ENCODE results near the gene KCTD10.
A peak's percentile ranks its signal among the peaks of the same experiment; 100 is the strongest.

Gene KCTD10

DNA sequence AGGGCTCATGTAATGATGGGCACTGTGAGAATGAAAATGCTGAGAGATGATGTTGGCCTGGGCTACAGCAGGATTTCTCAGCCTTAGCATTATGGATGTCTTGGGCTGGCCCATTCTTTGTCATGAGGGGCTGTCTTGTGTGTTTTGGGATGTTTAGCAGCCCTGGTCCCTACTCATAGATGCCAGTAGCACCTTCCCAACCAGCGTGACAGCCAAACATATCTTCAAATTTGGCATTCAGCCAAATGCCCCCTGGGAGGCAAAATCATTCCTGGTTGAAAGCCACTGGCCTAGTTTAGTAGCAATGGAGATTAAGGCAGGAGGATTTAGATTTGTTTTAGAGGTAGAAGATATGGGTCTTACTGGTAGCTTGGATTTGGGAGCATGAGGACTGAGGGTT, 27.0 kb upstream of the KCTD10 start:
- no peak for TF ChIP-seq TAF1 (IDR thresholded peaks at IDR 0.05; ENCODE audit: low read depth)
- TF ChIP-seq NFIC (IDR thresholded peaks at IDR 0.05): peak; percentile 41; the same call in 1 of the 2 replicates
- TF ChIP-seq CEBPB (IDR thresholded peaks at IDR 0.05): no peak
- TF ChIP-seq, protein P1, sequence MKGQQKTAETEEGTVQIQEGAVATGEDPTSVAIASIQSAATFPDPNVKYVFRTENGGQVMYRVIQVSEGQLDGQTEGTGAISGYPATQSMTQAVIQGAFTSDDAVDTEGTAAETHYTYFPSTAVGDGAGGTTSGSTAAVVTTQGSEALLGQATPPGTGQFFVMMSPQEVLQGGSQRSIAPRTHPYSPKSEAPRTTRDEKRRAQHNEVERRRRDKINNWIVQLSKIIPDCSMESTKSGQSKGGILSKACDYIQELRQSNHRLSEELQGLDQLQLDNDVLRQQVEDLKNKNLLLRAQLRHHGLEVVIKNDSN (IDR thresholded peaks at IDR 0.05): no peak

DNA sequence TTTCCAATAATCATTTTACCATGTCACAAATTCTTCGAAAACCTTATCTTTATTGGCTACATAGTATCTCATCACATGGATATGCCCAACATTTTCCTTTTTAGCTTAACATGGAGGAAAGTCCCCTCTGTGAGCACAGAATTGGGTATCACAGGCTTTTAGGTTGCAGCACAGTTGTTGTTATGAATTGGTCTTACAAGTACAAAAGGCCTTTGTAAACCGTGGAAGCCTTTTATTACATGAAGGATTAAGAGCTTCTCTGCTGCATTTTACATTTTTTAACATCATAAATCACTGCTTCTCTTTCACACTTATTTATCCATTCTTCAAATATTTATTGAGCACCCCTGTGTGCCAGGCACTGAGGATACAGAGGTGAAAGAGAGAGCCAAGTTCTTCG, 26.5 kb upstream of the KCTD10 start:
- no peak for TF ChIP-seq FOXM1 (IDR thresholded peaks at IDR 0.05; ENCODE audit: borderline replicate concordance, low read depth)
- TF ChIP-seq NFIC (IDR thresholded peaks at IDR 0.05): no peak

DNA sequence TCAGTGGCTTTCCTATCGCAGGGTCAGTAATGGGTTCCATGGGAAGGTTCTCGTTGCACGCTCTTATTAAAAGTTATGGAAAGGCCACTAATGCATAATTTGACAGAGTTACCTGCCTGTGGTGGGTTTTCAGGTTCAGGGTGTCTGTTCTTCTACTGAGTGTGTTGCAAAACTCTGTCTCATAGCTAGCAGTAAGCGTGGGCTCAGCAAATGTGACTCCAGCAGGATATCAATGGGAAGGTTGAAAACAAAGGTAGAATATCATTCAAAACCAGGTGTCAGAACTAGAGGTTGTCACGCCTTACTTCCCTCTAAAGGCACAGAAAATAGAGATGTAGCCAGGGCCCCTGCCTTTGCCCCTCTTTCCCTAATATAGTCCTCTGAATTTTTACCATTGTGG, 25.2 kb upstream of the KCTD10 start:
- TF ChIP-seq, protein P1 (IDR thresholded peaks at IDR 0.05): no peak
- no peak for TF ChIP-seq NFIC (IDR thresholded peaks at IDR 0.05)
- TF ChIP-seq, protein P2, sequence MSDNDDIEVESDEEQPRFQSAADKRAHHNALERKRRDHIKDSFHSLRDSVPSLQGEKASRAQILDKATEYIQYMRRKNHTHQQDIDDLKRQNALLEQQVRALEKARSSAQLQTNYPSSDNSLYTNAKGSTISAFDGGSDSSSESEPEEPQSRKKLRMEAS (IDR thresholded peaks at IDR 0.05): no peak
- no peak for TF ChIP-seq TCF12 (IDR thresholded peaks at IDR 0.05; ENCODE audit: low read depth)
- no peak for TF ChIP-seq EGR1 (IDR thresholded peaks at IDR 0.05)
- TF ChIP-seq, protein P3, sequence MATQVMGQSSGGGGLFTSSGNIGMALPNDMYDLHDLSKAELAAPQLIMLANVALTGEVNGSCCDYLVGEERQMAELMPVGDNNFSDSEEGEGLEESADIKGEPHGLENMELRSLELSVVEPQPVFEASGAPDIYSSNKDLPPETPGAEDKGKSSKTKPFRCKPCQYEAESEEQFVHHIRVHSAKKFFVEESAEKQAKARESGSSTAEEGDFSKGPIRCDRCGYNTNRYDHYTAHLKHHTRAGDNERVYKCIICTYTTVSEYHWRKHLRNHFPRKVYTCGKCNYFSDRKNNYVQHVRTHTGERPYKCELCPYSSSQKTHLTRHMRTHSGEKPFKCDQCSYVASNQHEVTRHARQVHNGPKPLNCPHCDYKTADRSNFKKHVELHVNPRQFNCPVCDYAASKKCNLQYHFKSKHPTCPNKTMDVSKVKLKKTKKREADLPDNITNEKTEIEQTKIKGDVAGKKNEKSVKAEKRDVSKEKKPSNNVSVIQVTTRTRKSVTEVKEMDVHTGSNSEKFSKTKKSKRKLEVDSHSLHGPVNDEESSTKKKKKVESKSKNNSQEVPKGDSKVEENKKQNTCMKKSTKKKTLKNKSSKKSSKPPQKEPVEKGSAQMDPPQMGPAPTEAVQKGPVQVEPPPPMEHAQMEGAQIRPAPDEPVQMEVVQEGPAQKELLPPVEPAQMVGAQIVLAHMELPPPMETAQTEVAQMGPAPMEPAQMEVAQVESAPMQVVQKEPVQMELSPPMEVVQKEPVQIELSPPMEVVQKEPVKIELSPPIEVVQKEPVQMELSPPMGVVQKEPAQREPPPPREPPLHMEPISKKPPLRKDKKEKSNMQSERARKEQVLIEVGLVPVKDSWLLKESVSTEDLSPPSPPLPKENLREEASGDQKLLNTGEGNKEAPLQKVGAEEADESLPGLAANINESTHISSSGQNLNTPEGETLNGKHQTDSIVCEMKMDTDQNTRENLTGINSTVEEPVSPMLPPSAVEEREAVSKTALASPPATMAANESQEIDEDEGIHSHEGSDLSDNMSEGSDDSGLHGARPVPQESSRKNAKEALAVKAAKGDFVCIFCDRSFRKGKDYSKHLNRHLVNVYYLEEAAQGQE (IDR thresholded peaks at IDR 0.05; ENCODE audit: low read depth): no peak
- no peak for TF ChIP-seq CEBPB (IDR thresholded peaks at IDR 0.05)
- no peak for TF ChIP-seq ZBTB7A (IDR thresholded peaks at IDR 0.05; ENCODE audit: low read depth)
- TF ChIP-seq FOXM1 (IDR thresholded peaks at IDR 0.05; ENCODE audit: borderline replicate concordance, low read depth): no peak

DNA sequence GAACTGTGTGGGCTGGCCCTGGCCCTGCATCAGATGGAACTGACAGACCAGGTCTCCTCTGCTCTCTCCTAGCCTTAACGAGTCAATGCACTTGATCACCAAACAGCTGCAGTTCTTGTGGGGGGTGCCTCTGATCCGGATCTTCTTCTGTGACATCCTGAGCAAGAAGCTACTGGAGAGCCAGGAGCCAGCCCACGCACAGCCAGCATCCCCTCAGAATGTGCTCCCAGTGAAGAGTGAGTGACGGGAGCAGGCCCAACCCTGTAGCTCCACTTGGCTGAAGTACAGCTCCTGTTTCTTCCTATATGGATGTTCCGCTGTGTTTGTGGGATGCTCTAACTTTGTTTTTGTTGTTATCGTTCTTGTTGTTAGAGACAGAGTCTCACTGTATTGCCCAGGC, 24.2 kb upstream of the KCTD10 start:
- no peak for TF ChIP-seq TCF12 (IDR thresholded peaks at IDR 0.05; ENCODE audit: low read depth)
- TF ChIP-seq CREB1 (IDR thresholded peaks at IDR 0.05; ENCODE audit: low read depth): no peak
- TF ChIP-seq FOXM1 (IDR thresholded peaks at IDR 0.05; ENCODE audit: borderline replicate concordance, low read depth): no peak
- no peak for TF ChIP-seq YY1 (IDR thresholded peaks at IDR 0.05; ENCODE audit: low read depth)
- no peak for TF ChIP-seq CEBPB (IDR thresholded peaks at IDR 0.05)
- no peak for TF ChIP-seq TEAD4 (IDR thresholded peaks at IDR 0.05)

DNA sequence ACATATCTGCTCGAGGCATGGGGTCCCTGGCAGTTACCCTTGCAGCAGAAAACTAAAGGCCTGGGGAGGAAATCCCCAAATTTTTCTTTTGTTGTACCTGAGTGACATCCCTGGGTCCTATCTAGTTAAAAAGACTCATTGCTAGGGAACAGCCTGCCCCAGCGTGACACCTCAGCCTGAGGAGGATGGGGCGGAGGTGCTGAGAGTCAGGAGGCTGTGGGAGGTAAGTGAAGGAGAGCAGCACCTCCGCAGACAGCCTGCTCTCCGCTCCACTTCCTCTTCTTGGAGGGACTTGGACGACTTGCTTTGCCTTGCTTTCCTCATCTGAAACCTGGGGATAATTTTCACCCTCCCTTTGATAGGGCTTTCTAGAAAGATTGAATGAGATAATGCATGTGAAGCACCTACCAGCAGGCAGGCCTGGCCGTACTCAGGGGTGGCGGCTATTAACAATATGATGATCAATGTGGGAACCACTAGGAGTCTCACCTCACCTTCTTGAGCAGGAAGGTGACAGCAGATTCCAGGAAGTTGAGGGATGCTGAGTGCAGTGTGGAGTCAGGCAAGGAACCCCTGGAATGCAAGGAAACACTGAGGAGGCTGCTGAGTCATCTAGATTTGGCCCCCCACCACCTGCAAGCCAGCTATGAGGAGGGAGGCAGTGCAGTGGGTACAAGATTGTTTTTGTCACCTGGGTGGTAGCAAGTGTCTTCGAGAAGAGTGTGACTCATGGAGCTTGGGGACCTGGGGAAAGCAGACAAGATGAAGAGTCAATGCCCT, 23.5 kb upstream of the KCTD10 start:
- TF ChIP-seq CEBPB (IDR thresholded peaks at IDR 0.05): no peak
- TF ChIP-seq CREB1 (IDR thresholded peaks at IDR 0.05; ENCODE audit: low read depth): no peak
- TF ChIP-seq, protein P2 (IDR thresholded peaks at IDR 0.05): no peak
- TF ChIP-seq, protein P1 (IDR thresholded peaks at IDR 0.05): no peak
- TF ChIP-seq TAF1 (IDR thresholded peaks at IDR 0.05; ENCODE audit: low read depth): no peak
- TF ChIP-seq TCF12 (IDR thresholded peaks at IDR 0.05; ENCODE audit: low read depth): no peak
- no peak for TF ChIP-seq EP300 (IDR thresholded peaks at IDR 0.05; ENCODE audit: borderline replicate concordance)
- TF ChIP-seq, protein P3 (IDR thresholded peaks at IDR 0.05; ENCODE audit: low read depth): no peak
- TF ChIP-seq ZBTB7A (IDR thresholded peaks at IDR 0.05; ENCODE audit: low read depth): no peak

DNA sequence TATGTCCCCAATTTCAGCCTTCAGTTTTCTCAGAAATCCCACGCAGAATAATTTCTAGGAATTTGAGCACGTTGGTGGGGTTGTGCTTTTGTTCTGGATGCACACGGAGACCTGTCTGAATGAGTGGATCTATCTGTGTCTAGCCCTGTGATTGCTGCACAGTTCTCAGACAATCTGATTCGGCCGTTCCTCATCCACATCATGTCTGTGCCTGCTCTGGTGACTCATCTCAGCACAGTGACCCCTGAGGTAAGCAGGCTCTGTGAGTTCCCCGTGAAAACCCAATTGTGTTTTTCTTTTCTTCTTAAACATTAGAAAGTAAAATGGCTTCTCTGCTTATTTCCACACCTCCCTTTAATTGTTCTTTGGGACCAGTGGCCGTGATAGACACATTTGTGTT, 20.6 kb upstream of the KCTD10 start:
- TF ChIP-seq CREB1 (IDR thresholded peaks at IDR 0.05; ENCODE audit: low read depth) (no peak), TCF12 (IDR thresholded peaks at IDR 0.05; ENCODE audit: low read depth) (no peak), TAF1 (IDR thresholded peaks at IDR 0.05; ENCODE audit: low read depth) (no peak), YY1 (IDR thresholded peaks at IDR 0.05; ENCODE audit: low read depth) (no peak), CEBPB (IDR thresholded peaks at IDR 0.05) (no peak)
- TF ChIP-seq, protein P3 (IDR thresholded peaks at IDR 0.05; ENCODE audit: low read depth): no peak
- TF ChIP-seq, protein P1 (IDR thresholded peaks at IDR 0.05): no peak

All from Ishikawa (cell line).